Gastroesophageal sphincter (tissue), 3 donors: ENCODE data around the gene FAM9A.

ENCODE experiments used
- EP300 ChIP-seq: sonication (generic); formaldehyde crosslinking; IDR thresholded peaks from one replicate; pipeline ENCODE4 v1.6.1; 2017; ENCODE audit warnings: antibody characterized with exemption, mild to moderate bottlenecking
- POLR2A ChIP-seq, 2 donors: fragments of 450-650 bp; IDR thresholded peaks; one replicate each; pipeline ENCODE4 v1.6.1; 2017; ENCODE audit warnings: antibody characterized with exemption in 2 of 2, mild to moderate bottlenecking in 2 of 2, moderate library complexity in 1 of 2
- POLR2AphosphoS5 ChIP-seq: sonication (generic); formaldehyde crosslinking; IDR thresholded peaks from one replicate; pipeline ENCODE4 v1.6.1; 2017; ENCODE audit warnings: antibody characterized with exemption
- TF ChIP-seq, protein P1 (sequence below), 4 experiments: fragments of 200-600 bp in 2 of 4; fragments of 450-650 bp in 2 of 4; sonication (generic) in 1 of 4; IDR thresholded peaks; one replicate each; pipeline ENCODE4 v1.5.1; 2017 to 2019; ENCODE audit warnings: antibody characterized with exemption in 4 of 4, mild to moderate bottlenecking in 2 of 4, moderate library complexity in 2 of 4

DNA sequence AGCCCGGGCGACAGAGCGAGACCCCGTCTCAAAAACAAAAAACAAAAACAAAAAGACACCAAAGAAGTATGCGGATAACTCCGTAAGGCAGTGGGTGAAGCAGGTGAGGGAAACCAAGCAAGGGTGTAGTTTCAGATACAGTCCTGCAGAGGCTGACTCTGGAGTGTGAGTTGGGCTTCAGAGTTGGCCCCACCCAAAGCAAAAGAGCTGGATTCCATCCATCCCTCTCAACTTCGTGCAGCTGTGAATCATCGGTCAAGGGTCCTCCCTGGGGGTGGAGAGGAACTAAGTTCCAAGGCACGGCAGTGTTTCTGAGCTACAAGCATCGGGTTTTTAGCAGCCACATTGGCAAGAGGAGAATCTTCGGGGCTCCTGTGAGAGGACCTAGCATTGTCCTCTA is 43.9 kb upstream of the FAM9A start:
- TF ChIP-seq POLR2A (IDR thresholded peaks at IDR 0.05) = no peak
- TF ChIP-seq, protein P1, sequence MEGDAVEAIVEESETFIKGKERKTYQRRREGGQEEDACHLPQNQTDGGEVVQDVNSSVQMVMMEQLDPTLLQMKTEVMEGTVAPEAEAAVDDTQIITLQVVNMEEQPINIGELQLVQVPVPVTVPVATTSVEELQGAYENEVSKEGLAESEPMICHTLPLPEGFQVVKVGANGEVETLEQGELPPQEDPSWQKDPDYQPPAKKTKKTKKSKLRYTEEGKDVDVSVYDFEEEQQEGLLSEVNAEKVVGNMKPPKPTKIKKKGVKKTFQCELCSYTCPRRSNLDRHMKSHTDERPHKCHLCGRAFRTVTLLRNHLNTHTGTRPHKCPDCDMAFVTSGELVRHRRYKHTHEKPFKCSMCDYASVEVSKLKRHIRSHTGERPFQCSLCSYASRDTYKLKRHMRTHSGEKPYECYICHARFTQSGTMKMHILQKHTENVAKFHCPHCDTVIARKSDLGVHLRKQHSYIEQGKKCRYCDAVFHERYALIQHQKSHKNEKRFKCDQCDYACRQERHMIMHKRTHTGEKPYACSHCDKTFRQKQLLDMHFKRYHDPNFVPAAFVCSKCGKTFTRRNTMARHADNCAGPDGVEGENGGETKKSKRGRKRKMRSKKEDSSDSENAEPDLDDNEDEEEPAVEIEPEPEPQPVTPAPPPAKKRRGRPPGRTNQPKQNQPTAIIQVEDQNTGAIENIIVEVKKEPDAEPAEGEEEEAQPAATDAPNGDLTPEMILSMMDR (IDR thresholded peaks at IDR 0.05) = no peak
- TF ChIP-seq EP300 = no peak
- no peak for TF ChIP-seq POLR2AphosphoS5
